ENCODE measurements around the gene RPRD1B.

The RPRD1B gene

GRCh38 chr20:37991157-37991866, 42.2 kb upstream of the RPRD1B start:
- FAIRE-seq = no peak
- TF ChIP-seq POLR2AphosphoS5 (IDR thresholded peaks at IDR 0.05; ENCODE audit: low read depth, low read length) = no peak
- DNase-seq (ENCODE audit: insufficient read length) = no peak

GRCh38 chr20:37991908-37992307, 41.6 kb upstream of the RPRD1B start:
- no peak for TF ChIP-seq TAF1 (IDR thresholded peaks at IDR 0.05; ENCODE audit: borderline replicate concordance, low read depth, low read length)
- no peak for TF ChIP-seq POLR2AphosphoS5 (IDR thresholded peaks at IDR 0.05; ENCODE audit: low read depth, low read length)
- TF ChIP-seq POLR2A (IDR thresholded peaks at IDR 0.05; ENCODE audit: low read depth, low read length) = no peak
- DNase-seq (ENCODE audit: insufficient read length) = no peak
- FAIRE-seq = no peak

- DNase-seq (ENCODE audit: insufficient read length) = peak; percentile 36
- TF ChIP-seq TAF1 (IDR thresholded peaks at IDR 0.05; ENCODE audit: borderline replicate concordance, low read depth, low read length) (no peak), POLR2AphosphoS5 (IDR thresholded peaks at IDR 0.05; ENCODE audit: low read depth, low read length) (no peak), POLR2A (IDR thresholded peaks at IDR 0.05; ENCODE audit: low read depth, low read length) (no peak)
- no peak for FAIRE-seq
Observed at GRCh38 chr20:37992802-37993409, 40.6 kb upstream of the RPRD1B start.

- DNase-seq (ENCODE audit: insufficient read length) = no peak
- TF ChIP-seq TAF1 (IDR thresholded peaks at IDR 0.05; ENCODE audit: borderline replicate concordance, low read depth, low read length) = no peak
- TF ChIP-seq POLR2A (IDR thresholded peaks at IDR 0.05; ENCODE audit: low read depth, low read length) = no peak
- no peak for TF ChIP-seq POLR2AphosphoS5 (IDR thresholded peaks at IDR 0.05; ENCODE audit: low read depth, low read length)
- FAIRE-seq = no peak
Observed at GRCh38 chr20:37994512-37994911, 39.0 kb upstream of the RPRD1B start.

DNA sequence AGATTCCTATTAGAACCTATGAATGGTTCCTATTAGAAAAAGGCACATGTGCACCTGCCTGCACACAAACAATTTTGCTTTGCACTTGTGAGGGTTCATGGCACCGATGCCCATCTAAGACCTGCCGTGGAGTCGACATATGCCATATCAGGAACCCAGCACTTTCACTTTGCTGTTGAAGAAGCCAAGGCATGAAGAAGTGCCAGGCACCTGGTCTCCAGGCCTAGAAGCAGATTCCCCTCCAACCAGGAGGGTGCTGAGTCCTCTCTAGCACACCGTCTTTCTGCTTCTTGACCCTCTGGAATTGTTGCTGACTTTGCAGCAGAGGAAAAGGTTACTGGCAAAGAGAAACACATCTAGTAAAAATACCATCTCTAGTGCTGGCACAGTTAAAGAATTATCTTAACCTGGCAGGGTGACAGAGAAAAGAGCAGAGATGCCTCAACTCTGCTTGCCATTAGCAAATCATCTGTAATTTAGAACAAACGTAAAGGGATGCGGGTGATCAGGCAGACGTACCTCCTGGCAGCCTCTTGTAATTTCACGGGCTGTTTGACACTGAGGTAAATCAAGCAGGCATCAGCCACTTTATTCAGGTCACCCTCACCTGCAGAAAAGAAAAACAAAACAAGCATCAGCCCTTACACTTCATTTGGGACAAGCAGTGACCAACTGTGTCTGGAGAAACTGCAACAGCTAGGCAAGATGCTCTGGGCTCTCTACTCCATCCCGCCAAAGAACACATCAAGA, 37.5 kb upstream of the RPRD1B start:
- DNase-seq (ENCODE audit: insufficient read length) = no peak
- FAIRE-seq = no peak
- TF ChIP-seq POLR2AphosphoS5 (IDR thresholded peaks at IDR 0.05; ENCODE audit: low read depth, low read length) (no peak), TAF1 (IDR thresholded peaks at IDR 0.05; ENCODE audit: borderline replicate concordance, low read depth, low read length) (no peak)

GRCh38 chr20:37997516-37997915, 36.0 kb upstream of the RPRD1B start:
- TF ChIP-seq POLR2AphosphoS5 (IDR thresholded peaks at IDR 0.05; ENCODE audit: low read depth, low read length) (no peak), POLR2A (IDR thresholded peaks at IDR 0.05; ENCODE audit: low read depth, low read length) (no peak), TAF1 (IDR thresholded peaks at IDR 0.05; ENCODE audit: borderline replicate concordance, low read depth, low read length) (no peak)
- no peak for FAIRE-seq
- no peak for DNase-seq (ENCODE audit: insufficient read length)

DNA sequence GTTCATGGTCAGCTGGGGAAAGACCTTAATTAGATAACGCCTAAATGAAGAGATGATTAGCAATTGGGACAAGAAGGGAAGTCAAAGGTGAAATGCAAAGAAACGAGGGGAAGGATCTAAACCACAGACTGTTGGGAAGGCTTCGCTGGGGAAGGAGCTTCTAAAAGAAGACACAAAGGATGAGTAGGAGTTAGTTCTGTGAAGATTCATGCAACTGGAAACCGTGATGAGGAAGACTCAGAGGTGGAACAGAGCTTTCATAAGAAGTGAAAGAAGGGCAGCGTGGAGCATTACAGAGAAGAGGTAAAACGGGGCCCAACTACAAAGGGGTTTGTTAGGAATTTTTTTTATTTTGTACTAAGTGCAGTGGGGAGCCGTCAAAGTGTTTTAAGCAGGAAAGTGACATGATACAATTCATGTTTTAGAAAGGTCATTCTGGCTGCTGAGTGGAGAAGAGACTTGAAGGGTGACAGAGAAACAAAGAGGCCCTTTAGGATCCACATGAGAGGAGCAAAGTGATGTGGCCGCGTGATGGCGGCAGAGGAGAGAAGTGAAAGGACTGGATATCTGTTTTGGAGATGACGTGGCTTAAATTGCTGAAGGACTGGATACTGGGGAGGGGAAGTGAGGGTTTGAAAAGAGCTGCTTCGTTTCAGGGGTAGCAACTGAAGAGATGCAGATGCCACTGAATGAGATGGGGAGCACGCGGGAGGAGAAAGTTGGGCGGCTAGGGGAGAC, 33.9 kb upstream of the RPRD1B start:
- DNase-seq (ENCODE audit: insufficient read length) = no peak
- FAIRE-seq = no peak
- TF ChIP-seq POLR2AphosphoS5 (IDR thresholded peaks at IDR 0.05; ENCODE audit: low read depth, low read length) = no peak
- no peak for TF ChIP-seq POLR2A (IDR thresholded peaks at IDR 0.05; ENCODE audit: low read depth, low read length)
- no peak for TF ChIP-seq TAF1 (IDR thresholded peaks at IDR 0.05; ENCODE audit: borderline replicate concordance, low read depth, low read length)

GRCh38 chr20:38000293-38000692, 33.3 kb upstream of the RPRD1B start:
- no peak for DNase-seq (ENCODE audit: insufficient read length)
- no peak for FAIRE-seq
- TF ChIP-seq TAF1 (IDR thresholded peaks at IDR 0.05; ENCODE audit: borderline replicate concordance, low read depth, low read length) (no peak), POLR2AphosphoS5 (IDR thresholded peaks at IDR 0.05; ENCODE audit: low read depth, low read length) (no peak), POLR2A (IDR thresholded peaks at IDR 0.05; ENCODE audit: low read depth, low read length) (no peak)

GRCh38 chr20:38001173-38001875, 32.2 kb upstream of the RPRD1B start:
- TF ChIP-seq POLR2AphosphoS5 (IDR thresholded peaks at IDR 0.05; ENCODE audit: low read depth, low read length) (no peak), POLR2A (IDR thresholded peaks at IDR 0.05; ENCODE audit: low read depth, low read length) (no peak), TAF1 (IDR thresholded peaks at IDR 0.05; ENCODE audit: borderline replicate concordance, low read depth, low read length) (no peak)
- no peak for DNase-seq (ENCODE audit: insufficient read length)

DNA sequence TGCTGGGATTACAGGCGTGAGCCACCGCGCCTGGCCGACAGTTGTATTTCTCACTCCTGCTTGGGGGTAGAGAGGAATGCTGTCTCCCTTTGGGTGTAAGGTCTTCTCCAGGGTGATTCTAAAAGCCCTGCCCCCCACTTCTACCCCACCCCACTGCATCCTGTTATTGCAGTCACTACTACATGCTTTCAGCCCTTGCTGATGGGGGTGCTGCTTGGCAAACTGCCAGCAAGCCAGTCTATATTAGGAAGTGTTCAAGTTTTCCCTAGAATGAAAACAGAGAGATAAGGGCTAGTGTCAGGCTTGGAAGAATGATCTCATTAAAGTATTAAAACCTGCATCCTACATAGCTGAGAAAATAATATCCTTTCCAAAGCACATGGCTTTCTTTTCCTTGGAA, 31.6 kb upstream of the RPRD1B start:
- TF ChIP-seq POLR2AphosphoS5 (IDR thresholded peaks at IDR 0.05; ENCODE audit: low read depth, low read length) (no peak), POLR2A (IDR thresholded peaks at IDR 0.05; ENCODE audit: low read depth, low read length) (no peak), TAF1 (IDR thresholded peaks at IDR 0.05; ENCODE audit: borderline replicate concordance, low read depth, low read length) (no peak)
- no peak for DNase-seq (ENCODE audit: insufficient read length)
- no peak for FAIRE-seq

More at GRCh38 chr20:38001173-38001875, 32.2 kb upstream of the RPRD1B start:
- FAIRE-seq = no peak

DNA sequence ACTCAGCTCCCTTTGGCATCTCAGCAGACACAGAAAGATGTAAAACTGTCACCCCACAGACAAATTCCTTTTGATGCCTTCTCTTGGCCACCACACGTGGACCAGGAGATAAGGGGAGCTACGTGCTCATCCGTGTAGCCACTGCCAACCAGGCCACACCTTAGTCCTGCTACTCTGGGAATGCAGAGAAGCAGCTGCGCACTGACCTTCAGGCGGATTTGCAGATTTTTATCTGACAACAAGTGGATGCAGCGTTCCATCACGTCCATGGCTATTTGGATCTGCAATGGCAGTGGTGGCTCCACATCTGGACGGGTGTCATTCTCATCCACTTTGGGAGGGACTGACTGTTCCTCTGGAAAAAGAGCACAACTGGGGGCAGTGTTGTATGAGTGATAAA, 31.1 kb upstream of the RPRD1B start:
- DNase-seq (ENCODE audit: insufficient read length) = no peak
- no peak for FAIRE-seq
- TF ChIP-seq POLR2A (IDR thresholded peaks at IDR 0.05; ENCODE audit: low read depth, low read length) (no peak), POLR2AphosphoS5 (IDR thresholded peaks at IDR 0.05; ENCODE audit: low read depth, low read length) (no peak), TAF1 (IDR thresholded peaks at IDR 0.05; ENCODE audit: borderline replicate concordance, low read depth, low read length) (no peak)
